PC-3 (cell line): ENCODE results near the gene GABRG3.

ENCODE experiments used
- CTCF ChIP-seq: fragments of 300-600 bp; sonication (generic); conservative IDR thresholded peaks from 2 replicates; pipeline ENCODE4 v1.5.1; 2017; ENCODE audit warnings: antibody characterized with exemption, low read depth, mild to moderate bottlenecking, low read length
- EZH2 ChIP-seq: fragments of 300-600 bp; sonication (generic); IDR thresholded peaks from one replicate; pipeline ENCODE4 v1.6.1; 2017; ENCODE audit warnings: antibody characterized with exemption, mild to moderate bottlenecking, low read length; ENCODE audit not compliant: unreplicated experiment
- EZH2phosphoT487 ChIP-seq: fragments of 300-600 bp; sonication (generic); IDR thresholded peaks from 2 replicates; pipeline ENCODE4 v1.6.1; 2018; ENCODE audit warnings: mild to moderate bottlenecking, antibody characterized with exemption, low read length, borderline replicate concordance

DNA sequence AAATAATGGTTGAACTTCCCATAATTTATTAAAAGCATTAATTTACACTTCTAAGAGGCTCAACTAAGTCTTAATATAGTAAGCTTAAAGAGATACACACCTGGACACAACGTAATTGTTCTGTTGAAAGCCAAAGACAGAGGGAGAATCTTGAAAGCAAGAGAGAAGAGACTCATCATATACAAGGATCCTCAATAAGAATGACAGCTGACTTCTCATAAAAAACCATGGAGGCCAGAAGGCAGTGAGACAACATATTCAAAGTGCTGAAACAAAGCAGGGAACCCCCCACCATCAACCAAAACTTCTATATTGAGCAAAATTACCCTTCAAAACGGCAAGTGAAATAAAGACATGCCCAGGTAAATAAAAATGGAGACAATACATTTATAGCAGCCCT, 16.6 kb upstream of the GABRG3 start:
- TF ChIP-seq CTCF (no peak), EZH2 (no peak), EZH2phosphoT487 (no peak)
